ENCODE data around the gene SLC22A5. TPM values are rescaled to one million over a fixed set of nuclear protein-coding genes. Genes with fewer than 3 reads are reported as not detected.

The SLC22A5 gene
- total and polyA plus RNA-seq, 9 of the 15 experiments (the other 6 are each of a cell fraction or from before 2014, with no cell fraction given): 3.0 to 16.6 (median 8.3) TPM

- ATAC-seq (no peak), FAIRE-seq (no peak), DNase-seq (ENCODE audit: extremely low read depth in 1 of 4, low spot score in 3 of 4) (no peak)
- Histone ChIP-seq H3K79me2 (ENCODE audit: control insufficient read depth, insufficient read depth, low read length) (no peaks in the 10 kb centered on the region), H3K9me1 (ENCODE audit: control insufficient read depth, insufficient read depth, low read length) (no peaks in the 10 kb centered on the region), H3K4me1 (replicated peaks in 1 of 2; ENCODE audit: control insufficient read depth in 2 of 2, insufficient read depth in 2 of 2, low read length in 2 of 2) (no peaks in the 10 kb centered on the region; a peak in 1 of 5 replicates), H3K4me2 (ENCODE audit: insufficient read depth, low read length) (no peak overlapping the region), H4K20me1 (replicated peaks; ENCODE audit: control insufficient read depth, insufficient read depth, low read length) (no peaks in the 10 kb centered on the region), H3K27ac (ENCODE audit: extremely low read depth, low read depth, low read length) (no peak overlapping the region), H3K4me3 (no peak overlapping the region), H3K9me3 (replicated peaks; ENCODE audit: control insufficient read depth, insufficient read depth, low read depth, low read length) (no peaks in the 10 kb centered on the region), H3K36me3 (ENCODE audit: control insufficient read depth, insufficient read depth, low read length) (peaks cover 58% of the 10 kb centered on the region; the same call in 2 of the 3 replicates), H2AFZ (ENCODE audit: low read depth, low read length) (no peak overlapping the region), H3K9ac (ENCODE audit: insufficient read depth in 1 of 2, low read depth in 2 of 2, low read length in 2 of 2) (no peak overlapping the region), H3K27me3 (ENCODE audit: control insufficient read depth in 2 of 2, insufficient read depth in 2 of 2, low read length in 2 of 2) (no peaks in the 10 kb centered on the region)
- no TSS peak for BruUV-seq (replicated peaks)
- intact Hi-C loops (cut with micrococcal nuclease): no loop called here
- in situ Hi-C loops (cut with MboI): loop anchor here (25.0 kb wide), 1 partner anchor 331 kb away; the partner anchor contains the start of genes CSF2 and IL3
- 78% methylated on average over 6 of the region's 6 CpGs for WGBS (ENCODE audit: insufficient coverage, low coverage, missing lambda C conversion rate)
- ChIA-PET CTCF (ENCODE audit: low intra/inter-chr PET ratio) (no interaction called here), POLR2A (no interaction called here)
- TF ChIP-seq, protein P1, sequence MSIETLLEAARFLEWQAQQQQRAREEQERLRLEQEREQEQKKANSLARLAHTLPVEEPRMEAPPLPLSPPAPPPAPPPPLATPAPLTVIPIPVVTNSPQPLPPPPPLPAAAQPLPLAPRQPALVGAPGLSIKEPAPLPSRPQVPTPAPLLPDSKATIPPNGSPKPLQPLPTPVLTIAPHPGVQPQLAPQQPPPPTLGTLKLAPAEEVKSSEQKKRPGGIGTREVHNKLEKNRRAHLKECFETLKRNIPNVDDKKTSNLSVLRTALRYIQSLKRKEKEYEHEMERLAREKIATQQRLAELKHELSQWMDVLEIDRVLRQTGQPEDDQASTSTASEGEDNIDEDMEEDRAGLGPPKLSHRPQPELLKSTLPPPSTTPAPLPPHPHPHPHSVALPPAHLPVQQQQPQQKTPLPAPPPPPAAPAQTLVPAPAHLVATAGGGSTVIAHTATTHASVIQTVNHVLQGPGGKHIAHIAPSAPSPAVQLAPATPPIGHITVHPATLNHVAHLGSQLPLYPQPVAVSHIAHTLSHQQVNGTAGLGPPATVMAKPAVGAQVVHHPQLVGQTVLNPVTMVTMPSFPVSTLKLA (conservative IDR thresholded peaks at IDR 0.05): no peak
- TF ChIP-seq DMBX1 (CRISPR knock-in tag; IDR thresholded peaks at IDR 0.05; ENCODE audit: borderline replicate concordance) (no peak), SMARCA4 (IDR thresholded peaks at IDR 0.05) (no peak), CBX3 (IDR thresholded peaks at IDR 0.05; ENCODE audit: borderline replicate concordance in 1 of 2, low read length in 2 of 2) (no peak), POLR2G (IDR thresholded peaks at IDR 0.05; ENCODE audit: low read depth, low read length) (no peak), ZFP30 (CRISPR knock-in tag; IDR thresholded peaks at IDR 0.05; ENCODE audit: borderline replicate concordance) (no peak)
- TF ChIP-seq, protein P2, sequence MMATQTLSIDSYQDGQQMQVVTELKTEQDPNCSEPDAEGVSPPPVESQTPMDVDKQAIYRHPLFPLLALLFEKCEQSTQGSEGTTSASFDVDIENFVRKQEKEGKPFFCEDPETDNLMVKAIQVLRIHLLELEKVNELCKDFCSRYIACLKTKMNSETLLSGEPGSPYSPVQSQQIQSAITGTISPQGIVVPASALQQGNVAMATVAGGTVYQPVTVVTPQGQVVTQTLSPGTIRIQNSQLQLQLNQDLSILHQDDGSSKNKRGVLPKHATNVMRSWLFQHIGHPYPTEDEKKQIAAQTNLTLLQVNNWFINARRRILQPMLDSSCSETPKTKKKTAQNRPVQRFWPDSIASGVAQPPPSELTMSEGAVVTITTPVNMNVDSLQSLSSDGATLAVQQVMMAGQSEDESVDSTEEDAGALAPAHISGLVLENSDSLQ (IDR thresholded peaks at IDR 0.05): no peak
These were observed 23.7 kb downstream of the SLC22A5 start for GRCh38 chr5:132392978-132393825.
